MM.1S (cell line): ENCODE data around the gene CBLIF.

Source experiments
- CTCF ChIP-seq: fragments of 300-600 bp; sonication (generic); IDR thresholded peaks from 2 replicates; pipeline ENCODE4 v1.5.1; 2016; ENCODE audit warnings: antibody characterized with exemption, low read length, mixed read lengths
- EZH2 ChIP-seq: fragments of 300-600 bp; sonication (generic); optimal IDR thresholded peaks from 2 replicates; pipeline ENCODE3; 2017; ENCODE audit warnings: low read depth, mild to moderate bottlenecking, antibody characterized with exemption, low read length, mixed read lengths
- EZH2phosphoT487 ChIP-seq: fragments of 300-600 bp; sonication (generic); IDR thresholded peaks from 2 replicates; pipeline ENCODE4 v1.6.1; 2018; ENCODE audit warnings: antibody characterized with exemption, low read length

GRCh38 chr11:59787816-59788215 is 57.5 kb downstream of the CBLIF start:
- TF ChIP-seq EZH2 (no peak), CTCF (no peak), EZH2phosphoT487 (no peak)
